Common myeloid progenitor, CD34-positive (primary cell): ENCODE results near the gene GM2A.
A peak's percentile ranks its signal among the peaks of the same experiment; 100 is the strongest.
"Not testable (repeated sequence)": the region's sequence is repeated elsewhere in the genome, so short reads cannot be mapped to it uniquely, and the experiment has no call there.

Experiments
- CTCF ChIA-PET: fragments of 350-600 bp; sonication (Branson Sonifier 250); formaldehyde crosslinking; loops from one replicate; lab custom pipeline; 2021; ENCODE audit warnings: antibody characterized with exemption; lab: Charles Lee
- POLR2A ChIA-PET: fragments of 350-600 bp; sonication (Branson Sonifier 250); formaldehyde crosslinking; loops from one replicate; lab custom pipeline; 2021; ENCODE audit warnings: antibody characterized with exemption; lab: Charles Lee
- DNase-seq, 3 donors: peaks; one replicate each; pipeline versions ENCODE4 v3.0.0 to v3.0.0-alpha.2; 2013
- H3K27ac ChIP-seq, 2 experiments: 1 replicate in 1 of 2; 2 replicates in 1 of 2; pipeline ENCODE4 v1.7.0; 2013; ENCODE audit warnings: inconsistent platforms in 2 of 2, low read length in 2 of 2, mild to moderate bottlenecking in 2 of 2, low read depth in 1 of 2, moderate library complexity in 1 of 2; ENCODE audit not compliant: severe bottlenecking in 2 of 2, insufficient read depth in 1 of 2, poor library complexity in 1 of 2
- H3K27me3 ChIP-seq, 5 experiments: replicated peaks in 2 of 5; 1 replicate in 3 of 5; 2 replicates in 2 of 5; pipeline versions ENCODE4 v1.6.1 to v1.7.0; 2013; ENCODE audit warnings: low read length in 4 of 5, mild to moderate bottlenecking in 2 of 5, moderate library complexity in 2 of 5, inconsistent platforms in 1 of 5; ENCODE audit not compliant: insufficient read depth in 5 of 5, control insufficient read depth in 4 of 5
- H3K36me3 ChIP-seq, 4 experiments: 1 replicate in 2 of 4; 2 replicates in 2 of 4; pipeline versions ENCODE4 v1.6.1 to v1.7.0; 2013; ENCODE audit warnings: low read length in 3 of 4, control low read depth in 1 of 4, mild to moderate bottlenecking in 1 of 4; ENCODE audit not compliant: control insufficient read depth in 4 of 4, insufficient read depth in 4 of 4
- H3K4me1 ChIP-seq, 4 experiments: 1 replicate in 3 of 4; 2 replicates in 1 of 4; pipeline versions ENCODE4 v1.6.1 to v1.7.1; 2013; ENCODE audit warnings: low read length in 3 of 4, mild to moderate bottlenecking in 3 of 4, control low read depth in 1 of 4, inconsistent platforms in 1 of 4, moderate library complexity in 1 of 4; ENCODE audit not compliant: control insufficient read depth in 4 of 4, insufficient read depth in 4 of 4; ENCODE audit errors: control extremely low read depth in 1 of 4
- H3K4me3 ChIP-seq, 7 experiments: 1 replicate in 4 of 7; 2 replicates in 3 of 7; pipeline versions ENCODE4 v1.5.1 to v1.7.0; 2013; ENCODE audit warnings: mild to moderate bottlenecking in 7 of 7, low read length in 6 of 7, moderate library complexity in 6 of 7, inconsistent platforms in 2 of 7, low read depth in 2 of 7, control low read depth in 1 of 7; ENCODE audit not compliant: insufficient read depth in 4 of 7, control insufficient read depth in 1 of 7; ENCODE audit errors: extremely low read depth in 1 of 7
- H3K9me3 ChIP-seq, 5 experiments: 1 replicate in 4 of 5; 2 replicates in 1 of 5; pipeline versions ENCODE4 v1.6.1 to v1.7.1; 2013; ENCODE audit warnings: low read length in 4 of 5, mild to moderate bottlenecking in 2 of 5, inconsistent platforms in 1 of 5, low read depth in 1 of 5, moderate library complexity in 1 of 5; ENCODE audit not compliant: control insufficient read depth in 4 of 5, insufficient read depth in 2 of 5; ENCODE audit errors: control extremely low read depth in 1 of 5
- WGBS: methylation state at CpG from one replicate; pipeline ENCODE4 v1.1.5; 2013; ENCODE audit not compliant: insufficient coverage; 5-methylcytosine and 5-hydroxymethylcytosine counted together

Gene GM2A

DNA sequence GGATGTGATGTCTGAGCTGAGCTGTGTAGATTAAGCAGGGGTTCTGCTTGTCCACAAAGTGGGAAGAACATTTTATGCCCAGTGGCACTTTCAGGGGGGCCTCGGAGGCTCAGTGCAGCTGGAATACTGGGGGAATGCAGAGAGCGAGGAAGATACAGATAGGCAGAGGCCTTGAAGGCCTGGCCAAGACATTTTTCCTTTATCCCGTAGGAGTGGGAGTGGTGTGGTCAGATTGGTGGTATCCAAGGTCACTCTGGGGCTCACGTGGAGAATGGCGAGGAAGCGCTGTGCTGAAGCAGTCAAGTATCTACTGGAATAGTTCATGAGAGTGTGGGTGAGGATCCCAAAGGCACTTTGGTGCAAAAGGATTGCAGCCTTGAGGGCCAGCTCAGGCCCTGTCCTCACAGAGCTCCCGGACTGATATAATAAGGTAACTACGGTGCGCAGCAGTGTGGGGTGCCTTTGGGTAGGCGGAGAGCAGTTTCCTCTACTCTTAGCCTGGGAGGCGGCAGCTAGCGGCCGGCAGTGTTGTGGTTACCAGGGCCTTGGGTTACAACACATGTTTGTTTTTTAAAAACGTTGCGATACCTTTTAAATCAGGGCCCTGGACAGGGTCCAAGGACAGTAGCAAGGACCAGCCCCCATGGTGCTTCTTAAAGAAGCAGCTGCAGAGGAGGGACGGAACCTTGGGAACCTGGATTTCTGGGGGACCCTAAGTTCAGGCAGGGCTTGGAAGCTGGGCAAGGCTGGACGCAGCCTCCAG lies 18.3 kb upstream of the GM2A start:
- peak in 2 of 3 donors; percentile 66 to 70 for DNase-seq
- POLR2A ChIA-PET, result interaction anchor here (0.9 to 1.7 kb wide), 3 partner anchors 11 to 20 kb away, joined by 3 to 11 read pairs (median 6); partner anchors contain the start of gene CCDC69
- peaks cover 5 to 19% (median 14%) of the 10 kb centered on the region in 4 experiments for H3K4me1 ChIP-seq
- H3K9me3 ChIP-seq, result no peaks in the 10 kb centered on the region
- no peaks in the 10 kb centered on the region for H3K36me3 ChIP-seq
- peak overlapping the region in 2 of 7 experiments; percentile 0 to 38 for H3K4me3 ChIP-seq
- WGBS, result 36% methylated on average over 16 of the region's 17 CpGs
- H3K27ac ChIP-seq, result no peak overlapping the region
- CTCF ChIA-PET, result interaction anchor here (0.8 to 4.2 kb wide), 16 partner anchors 11 to 182 kb away, joined by 3 to 29 read pairs (median 4); partner anchors contain the start of gene CCDC69
- no peaks in the 10 kb centered on the region for H3K27me3 ChIP-seq

DNA sequence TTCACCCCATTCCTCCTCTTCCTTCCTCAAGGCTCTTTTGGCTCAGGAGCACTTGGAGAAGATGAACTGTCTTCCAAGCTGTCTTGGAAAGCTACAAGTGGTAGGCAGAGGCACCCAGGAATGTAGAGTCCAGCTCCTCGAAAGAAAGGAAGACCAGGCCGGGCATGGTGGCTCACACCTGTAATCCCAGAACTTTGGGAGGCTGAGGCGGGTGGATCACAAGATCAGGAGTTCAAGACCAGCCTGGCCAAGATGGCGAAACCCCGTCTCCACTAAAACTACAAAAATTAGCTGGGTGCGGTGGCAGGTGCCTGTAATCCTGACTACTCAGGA lies 17.8 kb upstream of the GM2A start:
- ChIA-PET CTCF (interaction anchor here (0.8 to 4.2 kb wide), 16 partner anchors 11 to 183 kb away, joined by 3 to 29 read pairs (median 4); partner anchors contain the start of gene CCDC69), POLR2A (interaction anchor here (0.9 to 1.7 kb wide), 3 partner anchors 12 to 21 kb away, joined by 3 to 11 read pairs (median 6); partner anchors contain the start of gene CCDC69)
- H3K36me3 ChIP-seq, H3K27ac ChIP-seq, H3K27me3 ChIP-seq, H3K9me3 ChIP-seq, DNase-seq: not testable (repeated sequence)
- H3K4me3 ChIP-seq, result peak overlapping the region in 1 of 7 experiments; percentile 38
- peaks cover 5 to 19% (median 14%) of the 10 kb centered on the region in 4 experiments for H3K4me1 ChIP-seq
- 97% methylated on average over 6 of the region's 6 CpGs for WGBS

DNA sequence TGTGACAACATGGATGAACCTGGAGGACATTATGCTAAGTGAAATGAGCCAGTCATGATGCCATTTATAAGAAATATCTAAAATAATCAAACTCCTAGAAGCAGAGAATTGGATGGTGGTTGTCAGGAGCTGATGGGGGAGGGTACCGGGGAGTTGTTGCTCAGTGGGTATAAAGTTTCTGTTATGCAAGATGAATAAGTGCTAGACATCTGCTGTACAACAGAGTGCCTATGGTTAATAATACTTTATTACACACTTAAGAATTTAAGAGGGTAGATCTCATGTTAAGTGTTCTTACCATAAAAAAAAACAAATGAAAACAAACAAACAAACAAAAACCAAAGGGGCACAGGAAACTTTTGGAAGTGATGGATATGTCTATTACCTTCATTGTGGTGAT lies 16.1 kb upstream of the GM2A start:
- CTCF ChIA-PET, result interaction anchor here (1.1 to 7.3 kb wide), 5 partner anchors 13 to 121 kb away, joined by 5 to 54 read pairs (median 17); partner anchors contain the start of gene CCDC69

DNA sequence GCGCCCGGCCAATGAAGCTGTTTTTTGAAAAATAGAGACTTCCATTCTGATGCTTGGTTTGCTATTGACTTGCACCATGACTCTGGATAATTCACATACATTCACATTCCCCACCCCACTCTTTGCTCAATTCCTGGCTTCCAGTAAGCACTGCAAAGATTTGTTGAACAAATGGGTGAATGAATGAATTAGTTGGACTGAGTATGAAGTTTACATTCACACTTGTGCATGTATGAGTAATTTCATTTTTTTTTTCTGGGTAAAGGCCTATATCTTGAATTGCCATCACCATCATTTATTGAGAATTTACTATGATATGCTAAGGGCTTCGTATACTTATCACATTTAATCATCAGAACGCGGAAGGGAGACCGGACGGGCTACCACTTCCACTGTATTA lies 15.3 kb upstream of the GM2A start:
- POLR2A ChIA-PET, result no interaction called here
- Histone ChIP-seq H3K27me3 (no peaks in the 10 kb centered on the region), H3K27ac (no peak overlapping the region), H3K9me3 (no peaks in the 10 kb centered on the region), H3K36me3 (no peaks in the 10 kb centered on the region), H3K4me3 (no peak overlapping the region), H3K4me1 (peaks cover 5 to 19% (median 14%) of the 10 kb centered on the region in 4 experiments)
- 100% methylated on average over 4 of the region's 7 CpGs for WGBS
- no peak for DNase-seq
- CTCF ChIA-PET, result interaction anchor here (0.7 to 7.3 kb wide), 17 partner anchors 9 to 163 kb away, joined by 3 to 54 read pairs (median 10); partner anchors contain the start of genes CCDC69 and GM2A

More for the DNA sequence above, 16.1 kb upstream of the GM2A start:
- Histone ChIP-seq H3K27ac (no peak overlapping the region), H3K4me1 (peaks cover 5 to 19% (median 14%) of the 10 kb centered on the region in 4 experiments), H3K27me3 (no peaks in the 10 kb centered on the region), H3K36me3 (no peaks in the 10 kb centered on the region), H3K9me3 (no peaks in the 10 kb centered on the region), H3K4me3 (no peak overlapping the region)
- no peak for DNase-seq
- no CpG with 5 or more reads among the region's 1 CpG for WGBS
- POLR2A ChIA-PET, result no interaction called here

- WGBS, result 79% methylated on average over 11 of the region's 14 CpGs
- CTCF ChIA-PET, result interaction anchor here (0.7 to 7.3 kb wide), 22 partner anchors 9 to 179 kb away, joined by 3 to 54 read pairs (median 6); partner anchors contain the start of genes CCDC69 and GM2A
- Histone ChIP-seq H3K4me3 (no peak overlapping the region), H3K27me3 (no peaks in the 10 kb centered on the region), H3K27ac (no peak overlapping the region), H3K9me3 (no peaks in the 10 kb centered on the region), H3K36me3 (no peaks in the 10 kb centered on the region), H3K4me1 (peaks cover 5 to 19% (median 14%) of the 10 kb centered on the region in 4 experiments)
- POLR2A ChIA-PET, result no interaction called here
- DNase-seq, result no peak
These were observed 14.7 kb upstream of the GM2A start for GRCh38 chr5:151238303-151238741.

- Histone ChIP-seq H3K27ac (no peak overlapping the region), H3K36me3 (no peaks in the 10 kb centered on the region), H3K27me3 (no peaks in the 10 kb centered on the region), H3K4me1 (peaks cover 3 to 14% (median 12%) of the 10 kb centered on the region in 4 experiments), H3K9me3 (no peaks in the 10 kb centered on the region), H3K4me3 (no peak overlapping the region)
- WGBS, result 63% methylated on average over 14 of the region's 17 CpGs
- POLR2A ChIA-PET, result no interaction called here
- CTCF ChIA-PET, result interaction anchor here (0.7 to 7.3 kb wide), 17 partner anchors 8 to 124 kb away, joined by 3 to 54 read pairs (median 10); partner anchors contain the start of genes CCDC69 and GM2A
- DNase-seq, result peak in 1 of 3 donors; percentile 31
These were observed 13.6 kb upstream of the GM2A start for GRCh38 chr5:151239237-151239861.
